IPS-11a (cell line): ENCODE measurements around the gene DLX4.

Experiments
- H3K4me3 ChIP-seq: one replicate; pipeline ENCODE4 v1.5.1; 2013; ENCODE audit warnings: low read depth, low read length, control low read depth

The DLX4 gene

GRCh38 chr17:49969134-49969759 lies at the start of gene DLX4:
TSS of gene DLX4 (plus strand) at chr17:49969190. CDS start at chr17:49969469, 279 bp downstream.
- H3K4me3 ChIP-seq = peak within 1 kb of the TSS; percentile 50

- no peak overlapping the region for H3K4me3 ChIP-seq
Observed at GRCh38 chr17:49920030-49920769, 48.8 kb upstream of the DLX4 start.

GRCh38 chr17:49922095-49922494 lies 46.9 kb upstream of the DLX4 start:
- H3K4me3 ChIP-seq = no peak overlapping the region

- H3K4me3 ChIP-seq = no peak overlapping the region
Observed at GRCh38 chr17:49924116-49924515, 44.9 kb upstream of the DLX4 start.

- H3K4me3 ChIP-seq = no peak overlapping the region
Observed at GRCh38 chr17:49924589-49924988, 44.4 kb upstream of the DLX4 start.

- no peak overlapping the region for H3K4me3 ChIP-seq
Observed at GRCh38 chr17:49925921-49926320, 43.1 kb upstream of the DLX4 start.

GRCh38 chr17:49926886-49927285 lies 42.1 kb upstream of the DLX4 start:
- no peak overlapping the region for H3K4me3 ChIP-seq

GRCh38 chr17:49928126-49928800 lies 40.7 kb upstream of the DLX4 start:
- no peak overlapping the region for H3K4me3 ChIP-seq

- H3K4me3 ChIP-seq = no peak overlapping the region
Observed at GRCh38 chr17:49928837-49929475, 40.0 kb upstream of the DLX4 start.

- H3K4me3 ChIP-seq = no peak overlapping the region
Observed at GRCh38 chr17:49930880-49931279, 38.1 kb upstream of the DLX4 start.

- H3K4me3 ChIP-seq = no peak overlapping the region
Observed at GRCh38 chr17:49931416-49932137, 37.4 kb upstream of the DLX4 start.

- H3K4me3 ChIP-seq = no peak overlapping the region
Observed at GRCh38 chr17:49932138-49932723, 36.8 kb upstream of the DLX4 start.

- no peak overlapping the region for H3K4me3 ChIP-seq
Observed at GRCh38 chr17:49932901-49933300, 36.1 kb upstream of the DLX4 start.

- no peak overlapping the region for H3K4me3 ChIP-seq
Observed at GRCh38 chr17:49935526-49936210, 33.3 kb upstream of the DLX4 start.

GRCh38 chr17:49936386-49936785 lies 32.6 kb upstream of the DLX4 start:
- H3K4me3 ChIP-seq = no peak overlapping the region

- H3K4me3 ChIP-seq = no peak overlapping the region
Observed at GRCh38 chr17:49939318-49939717, 29.7 kb upstream of the DLX4 start.

- H3K4me3 ChIP-seq = no peak overlapping the region
Observed at GRCh38 chr17:49941427-49941826, 27.6 kb upstream of the DLX4 start.

- H3K4me3 ChIP-seq = no peak overlapping the region
Observed at GRCh38 chr17:49942947-49943346, 26.0 kb upstream of the DLX4 start.

- H3K4me3 ChIP-seq = no peak overlapping the region
Observed at GRCh38 chr17:49944273-49944870, 24.6 kb upstream of the DLX4 start.

GRCh38 chr17:49946208-49946607 lies 22.8 kb upstream of the DLX4 start:
- H3K4me3 ChIP-seq = no peak overlapping the region
